GM06990 (cell line): ENCODE results near the gene BBOF1.
"Not testable (repeated sequence)": the region's sequence is repeated elsewhere in the genome, so short reads cannot be mapped to it uniquely, and the experiment has no call there.

ENCODE experiments used
- DNase-seq: peaks from one replicate; pipeline ENCODE4 v3.0.0-alpha.2; 2011; ENCODE audit not compliant: insufficient read length; ENCODE audit errors: extremely low read depth
- H3K27me3 ChIP-seq: replicated peaks from 2 replicates; pipeline ENCODE4 v1.6.0; 2011; ENCODE audit warnings: low read length; ENCODE audit not compliant: control insufficient read depth, insufficient read depth
- H3K36me3 ChIP-seq: 2 replicates; pipeline ENCODE4 v1.5.1; 2011; ENCODE audit warnings: low read length; ENCODE audit not compliant: control insufficient read depth, insufficient read depth
- H3K4me3 ChIP-seq: replicated peaks from 2 replicates; pipeline ENCODE4 v1.5.1; 2011; ENCODE audit warnings: low read depth, mild to moderate bottlenecking, control low read depth, low read length
- TF ChIP-seq, protein P1 (sequence below): IDR thresholded peaks from 2 replicates; pipeline ENCODE4 v1.5.1; 2011; ENCODE audit warnings: low read length, control low read depth, mild to moderate bottlenecking, inconsistent platforms; ENCODE audit not compliant: insufficient read depth, poor library complexity, severe bottlenecking

Gene BBOF1

DNA sequence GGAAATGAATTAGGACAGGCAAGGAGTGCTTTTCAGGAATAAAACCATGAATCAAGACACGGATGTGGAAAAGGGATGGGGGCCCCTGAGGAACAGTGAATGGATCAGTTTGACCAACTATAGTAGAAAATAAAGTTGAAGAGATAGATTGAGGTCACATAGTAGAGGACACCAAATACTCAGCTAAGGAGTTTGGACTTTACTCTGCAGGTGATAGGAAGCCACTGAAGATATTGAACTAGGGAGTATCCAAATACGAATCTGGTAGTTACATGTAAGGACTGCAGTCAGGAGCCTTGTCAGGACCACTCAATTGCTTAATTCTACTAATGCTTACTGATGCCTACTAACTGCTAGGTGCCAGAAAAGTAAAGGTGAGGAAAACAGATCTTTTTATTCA, 20.4 kb upstream of the BBOF1 start:
- TF ChIP-seq, protein P1, sequence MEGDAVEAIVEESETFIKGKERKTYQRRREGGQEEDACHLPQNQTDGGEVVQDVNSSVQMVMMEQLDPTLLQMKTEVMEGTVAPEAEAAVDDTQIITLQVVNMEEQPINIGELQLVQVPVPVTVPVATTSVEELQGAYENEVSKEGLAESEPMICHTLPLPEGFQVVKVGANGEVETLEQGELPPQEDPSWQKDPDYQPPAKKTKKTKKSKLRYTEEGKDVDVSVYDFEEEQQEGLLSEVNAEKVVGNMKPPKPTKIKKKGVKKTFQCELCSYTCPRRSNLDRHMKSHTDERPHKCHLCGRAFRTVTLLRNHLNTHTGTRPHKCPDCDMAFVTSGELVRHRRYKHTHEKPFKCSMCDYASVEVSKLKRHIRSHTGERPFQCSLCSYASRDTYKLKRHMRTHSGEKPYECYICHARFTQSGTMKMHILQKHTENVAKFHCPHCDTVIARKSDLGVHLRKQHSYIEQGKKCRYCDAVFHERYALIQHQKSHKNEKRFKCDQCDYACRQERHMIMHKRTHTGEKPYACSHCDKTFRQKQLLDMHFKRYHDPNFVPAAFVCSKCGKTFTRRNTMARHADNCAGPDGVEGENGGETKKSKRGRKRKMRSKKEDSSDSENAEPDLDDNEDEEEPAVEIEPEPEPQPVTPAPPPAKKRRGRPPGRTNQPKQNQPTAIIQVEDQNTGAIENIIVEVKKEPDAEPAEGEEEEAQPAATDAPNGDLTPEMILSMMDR: no peak
- no peaks in the 10 kb centered on the region for H3K27me3 ChIP-seq
- DNase-seq: no peak
- H3K4me3 ChIP-seq: no peak overlapping the region
- H3K36me3 ChIP-seq: no peaks in the 10 kb centered on the region; the same call in 1 of the 2 replicates

DNA sequence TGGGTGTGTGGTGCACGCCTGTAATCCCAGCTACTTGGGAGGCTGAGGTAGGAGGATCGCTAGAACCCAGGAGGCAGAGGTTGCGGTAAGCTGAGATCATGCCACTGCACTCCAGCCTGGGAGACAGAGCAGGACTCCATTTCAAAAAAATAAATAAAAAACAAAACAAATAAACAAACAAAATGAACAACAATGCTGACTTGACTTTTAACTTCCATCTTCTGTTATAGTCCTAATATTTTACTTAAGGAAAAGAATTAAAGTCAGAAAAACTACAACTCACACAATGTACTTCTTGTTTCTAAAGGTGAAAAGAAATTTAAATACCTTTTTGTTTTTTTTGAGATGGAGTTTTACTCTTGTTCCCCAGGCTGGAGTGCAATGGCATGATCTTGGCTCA, 13.5 kb upstream of the BBOF1 start:
- H3K4me3 ChIP-seq, H3K36me3 ChIP-seq, H3K27me3 ChIP-seq, DNase-seq: not testable (repeated sequence)

DNA sequence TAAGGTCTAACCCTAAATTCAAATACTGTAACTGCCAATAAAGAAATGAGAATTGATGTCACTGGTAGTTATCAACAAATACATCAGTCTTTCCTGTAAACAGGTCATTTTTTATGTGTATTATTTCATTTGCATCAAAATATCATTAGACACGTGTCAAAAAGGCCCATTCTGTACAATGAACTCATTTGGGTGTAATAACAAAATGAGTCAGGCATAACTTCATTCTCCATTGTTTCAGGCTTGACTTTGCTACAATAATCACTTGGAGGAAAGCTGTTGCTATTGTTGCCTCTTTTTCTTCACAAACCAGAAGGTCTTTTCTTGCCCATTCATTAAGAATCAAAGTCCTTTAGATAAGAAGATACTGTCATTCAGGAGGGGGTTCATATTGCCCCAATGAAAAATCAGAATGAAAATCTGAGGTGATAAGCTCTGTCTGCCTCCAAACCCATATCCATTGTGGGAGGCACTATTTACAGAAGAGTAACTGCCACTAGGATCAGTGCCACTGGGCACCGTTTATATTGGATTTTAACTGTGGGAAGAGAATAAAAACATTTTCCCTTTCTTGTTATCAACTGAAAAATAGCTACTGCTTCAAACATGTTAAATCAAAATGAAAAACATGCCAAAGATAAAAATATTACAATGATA, 10.2 kb upstream of the BBOF1 start:
- Histone ChIP-seq H3K36me3 (no peaks in the 10 kb centered on the region; the same call in 1 of the 2 replicates), H3K27me3 (no peaks in the 10 kb centered on the region), H3K4me3 (no peak overlapping the region)
- no peak for DNase-seq
- TF ChIP-seq, protein P1: no peak

DNA sequence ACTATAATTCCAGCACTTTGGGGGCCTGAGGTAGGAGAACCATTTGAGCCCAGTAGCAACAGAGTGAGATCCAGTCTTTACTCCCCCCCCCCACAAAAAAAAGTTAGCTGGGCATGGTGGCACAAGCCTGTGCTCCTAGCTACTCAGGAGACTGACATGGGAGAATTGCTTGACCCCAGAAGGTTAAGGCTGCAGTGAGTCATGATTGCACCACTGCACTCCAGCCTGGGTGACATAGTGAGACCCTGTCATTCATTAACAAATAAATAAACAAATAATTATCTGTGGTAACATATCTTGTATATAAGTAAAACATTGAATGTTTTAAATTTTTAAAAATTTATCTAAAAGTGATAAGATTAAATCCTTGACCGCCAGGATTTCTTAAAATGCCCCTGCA, 4.8 kb upstream of the BBOF1 start:
- Histone ChIP-seq H3K27me3 (no peaks in the 10 kb centered on the region), H3K4me3 (no peak overlapping the region), H3K36me3 (no peaks in the 10 kb centered on the region; the same call in 1 of the 2 replicates)
- DNase-seq: no peak
- TF ChIP-seq, protein P1: no peak

GRCh38 chr14:74015176-74015575, 4.0 kb upstream of the BBOF1 start:
- no peak for DNase-seq
- no peaks in the 10 kb centered on the region for H3K27me3 ChIP-seq
- no peaks in the 10 kb centered on the region for H3K36me3 ChIP-seq
- no peak overlapping the region for H3K4me3 ChIP-seq
- TF ChIP-seq, protein P1: no peak

- DNase-seq: no peak
- TF ChIP-seq, protein P1: no peak
- Histone ChIP-seq H3K4me3 (no peak overlapping the region), H3K27me3 (no peaks in the 10 kb centered on the region), H3K36me3 (no peaks in the 10 kb centered on the region)
These were observed 3.2 kb upstream of the BBOF1 start for GRCh38 chr14:74015963-74016362.
